H7 (cell line): ENCODE measurements around the gene CTAGE4. TPM values are rescaled to one million over a fixed set of nuclear protein-coding genes. Genes with fewer than 3 reads are reported as not detected.
"Not testable (repeated sequence)": the region's sequence is repeated elsewhere in the genome, so short reads cannot be mapped to it uniquely, and the experiment has no call there.

ENCODE experiments used
- DNase-seq: peaks from one replicate; pipeline ENCODE4 v3.0.0; 2012
- H3K27me3 ChIP-seq: 2 replicates; pipeline ENCODE4 v1.6.0; 2011; ENCODE audit warnings: mild to moderate bottlenecking, low read length; ENCODE audit not compliant: control insufficient read depth, insufficient read depth
- H3K36me3 ChIP-seq: replicated peaks from 2 replicates; pipeline ENCODE4 v1.5.1; 2011; ENCODE audit warnings: low read length; ENCODE audit not compliant: control insufficient read depth, insufficient read depth
- H3K4me3 ChIP-seq: 2 replicates; pipeline ENCODE4 v1.5.1; 2011; ENCODE audit warnings: low read depth, mild to moderate bottlenecking, control low read depth, low read length, moderate library complexity; ENCODE audit not compliant: insufficient read depth
- total RNA-seq: library from RNA; depleted of rRNA; stranded (reverse); fragments of >200 nt; shearing (Covaris generic); gene quantifications from 2 replicates; pipeline ENCODE4 v1.2.3, GENCODE V29; 2014; rRNA removed

CTAGE4 gene
- total RNA-seq, 1 experiment from 2014 or later: 4.9 TPM

- not testable (repeated sequence) for H3K4me3 ChIP-seq, H3K27me3 ChIP-seq, DNase-seq, H3K36me3 ChIP-seq
Measured at GRCh38 chr7:144231027-144231426, 47.8 kb downstream of the CTAGE4 start.

- not testable (repeated sequence) for H3K4me3 ChIP-seq, DNase-seq, H3K27me3 ChIP-seq, H3K36me3 ChIP-seq
Measured at GRCh38 chr7:144233039-144233438, 49.8 kb downstream of the CTAGE4 start.

Other genes starting within 250 kb of the CTAGE4 start
- not detected in 2 replicates for gene OR2F2, start 248.2 kb upstream of the CTAGE4 start, total RNA-seq
- gene OR2F1, start 228.6 kb upstream of the CTAGE4 start, total RNA-seq: not detected in 2 replicates
- gene OR6B1, start 183.1 kb upstream of the CTAGE4 start, total RNA-seq: not detected in 2 replicates
- not detected in 2 replicates for gene OR2A5, start 134.5 kb upstream of the CTAGE4 start, total RNA-seq
- gene OR2A25, start 113.7 kb upstream of the CTAGE4 start, total RNA-seq: not detected in 2 replicates
- gene OR2A12, start 97.2 kb upstream of the CTAGE4 start, total RNA-seq: not detected in 2 replicates
- gene OR2A2, start 73.9 kb upstream of the CTAGE4 start, total RNA-seq: not detected in 2 replicates
- gene OR2A14, start 60.3 kb upstream of the CTAGE4 start, total RNA-seq: not detected in 2 replicates
- gene ARHGEF35, start 12.4 kb downstream of the CTAGE4 start, total RNA-seq: 1.4 and 1.6 TPM in 2 replicates
- not detected in 2 replicates for gene OR2A42, start 56.1 kb downstream of the CTAGE4 start, total RNA-seq
- 2.0 TPM in 2 replicates for gene OR2A7, start 81.3 kb downstream of the CTAGE4 start, total RNA-seq
- not detected in 2 replicates for gene CTAGE8, start 85.8 kb downstream of the CTAGE4 start, total RNA-seq
- 0.74 TPM in 1 of 2 replicates, not detected in the other for gene OR2A1, start 129.0 kb downstream of the CTAGE4 start, total RNA-seq
- 10.4 and 15.9 TPM in 2 replicates for gene ARHGEF5, start 171.9 kb downstream of the CTAGE4 start, total RNA-seq
- gene NOBOX, start 220.2 kb downstream of the CTAGE4 start, total RNA-seq: not detected in 2 replicates